ENCODE results near the gene TRIM37. TPM values are rescaled to one million over a fixed set of nuclear protein-coding genes. Genes with fewer than 3 reads are reported as not detected.

The TRIM37 gene
- total and polyA plus RNA-seq, 10 donors: 6.2 to 28.1 (median 16.9) TPM

DNA sequence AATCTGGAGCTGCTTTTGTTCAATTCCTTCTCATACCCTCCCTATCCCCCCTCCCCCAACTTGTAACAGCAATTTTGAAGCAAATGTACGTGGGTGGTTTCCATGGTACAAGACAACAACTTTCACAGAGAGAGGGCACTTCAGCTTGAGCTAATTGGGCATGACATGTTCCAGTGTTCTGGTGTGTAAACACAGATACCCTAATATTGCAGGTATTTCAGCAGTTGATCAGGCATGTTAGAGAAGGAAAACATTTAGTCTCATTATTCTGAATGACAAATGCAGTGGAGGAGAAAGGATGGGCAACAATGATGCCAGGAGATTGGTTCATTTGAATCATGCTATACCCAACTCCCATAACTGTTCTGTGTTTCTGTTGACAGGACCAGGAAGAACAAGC, 137.5 kb downstream of the TRIM37 start:
- Histone ChIP-seq H3K4me1 (no peaks in the 10 kb centered on the region), H3K9me3 (no peaks in the 10 kb centered on the region), H3K27ac (no peak overlapping the region), H3K4me3 (no peak overlapping the region), H3K27me3 (replicated peaks in 1 of 7) (no peaks in the 10 kb centered on the region), H3K36me3 (no peaks in the 10 kb centered on the region)
- intact Hi-C loops (cut with DNase I; ENCODE audit: low total_unique reads): no loop called here
- 41 to 67% (median 44%) methylated on average over 1 of the region's 1 CpG for WGBS, 5 donors
- DNase-seq: no peak
- TF ChIP-seq, protein P1, sequence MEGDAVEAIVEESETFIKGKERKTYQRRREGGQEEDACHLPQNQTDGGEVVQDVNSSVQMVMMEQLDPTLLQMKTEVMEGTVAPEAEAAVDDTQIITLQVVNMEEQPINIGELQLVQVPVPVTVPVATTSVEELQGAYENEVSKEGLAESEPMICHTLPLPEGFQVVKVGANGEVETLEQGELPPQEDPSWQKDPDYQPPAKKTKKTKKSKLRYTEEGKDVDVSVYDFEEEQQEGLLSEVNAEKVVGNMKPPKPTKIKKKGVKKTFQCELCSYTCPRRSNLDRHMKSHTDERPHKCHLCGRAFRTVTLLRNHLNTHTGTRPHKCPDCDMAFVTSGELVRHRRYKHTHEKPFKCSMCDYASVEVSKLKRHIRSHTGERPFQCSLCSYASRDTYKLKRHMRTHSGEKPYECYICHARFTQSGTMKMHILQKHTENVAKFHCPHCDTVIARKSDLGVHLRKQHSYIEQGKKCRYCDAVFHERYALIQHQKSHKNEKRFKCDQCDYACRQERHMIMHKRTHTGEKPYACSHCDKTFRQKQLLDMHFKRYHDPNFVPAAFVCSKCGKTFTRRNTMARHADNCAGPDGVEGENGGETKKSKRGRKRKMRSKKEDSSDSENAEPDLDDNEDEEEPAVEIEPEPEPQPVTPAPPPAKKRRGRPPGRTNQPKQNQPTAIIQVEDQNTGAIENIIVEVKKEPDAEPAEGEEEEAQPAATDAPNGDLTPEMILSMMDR (IDR thresholded peaks at IDR 0.05 in 8 of 11, conservative IDR thresholded peaks at IDR 0.05 in 3 of 11): no peak
- TF ChIP-seq POLR2A (IDR thresholded peaks at IDR 0.05) (no peak), POLR2AphosphoS5 (IDR thresholded peaks at IDR 0.05) (no peak)

DNA sequence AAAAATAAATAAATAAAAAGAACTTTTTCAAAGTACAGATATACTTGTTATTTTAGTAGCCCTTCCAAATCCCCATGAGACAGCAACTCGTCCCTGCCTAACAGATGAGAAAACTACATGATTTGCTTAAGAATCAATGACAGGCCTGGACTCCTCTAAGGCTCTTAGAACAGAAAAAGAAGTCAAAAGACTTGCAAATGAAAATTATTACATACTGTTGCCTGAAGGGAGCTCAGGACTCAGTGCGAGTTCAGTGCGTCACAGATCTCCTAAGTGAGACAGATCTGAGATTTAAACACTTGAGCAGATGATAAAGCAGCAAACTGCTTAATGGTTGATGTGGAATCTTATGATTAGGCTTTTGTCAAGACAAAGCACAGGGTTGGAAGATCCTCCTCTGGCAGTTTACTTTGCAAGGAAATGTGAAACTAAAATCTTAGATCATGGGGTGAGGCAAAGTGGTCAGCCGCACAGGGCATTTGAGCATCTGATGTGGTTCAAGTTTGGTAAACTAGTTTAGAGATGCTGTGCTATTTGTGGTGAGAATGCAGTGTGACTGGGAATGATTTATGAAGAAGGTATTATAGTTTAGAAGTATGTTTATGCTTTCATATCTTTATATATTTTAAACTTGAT, 138.1 kb downstream of the TRIM37 start:
- intact Hi-C loops (cut with DNase I; ENCODE audit: low total_unique reads): no loop called here
- Histone ChIP-seq H3K27ac (no peak overlapping the region), H3K4me3 (no peak overlapping the region), H3K4me1 (no peaks in the 10 kb centered on the region), H3K9me3 (no peaks in the 10 kb centered on the region), H3K27me3 (replicated peaks in 1 of 7) (no peaks in the 10 kb centered on the region), H3K36me3 (no peaks in the 10 kb centered on the region)
- TF ChIP-seq, protein P1 (IDR thresholded peaks at IDR 0.05 in 8 of 11, conservative IDR thresholded peaks at IDR 0.05 in 3 of 11): no peak
- no peak for TF ChIP-seq POLR2AphosphoS5 (IDR thresholded peaks at IDR 0.05)
- TF ChIP-seq POLR2A (IDR thresholded peaks at IDR 0.05): no peak
- WGBS, 5 donors: 79 to 87% (median 80%) methylated on average over 4 of the region's 4 CpGs
- no peak for DNase-seq

DNA sequence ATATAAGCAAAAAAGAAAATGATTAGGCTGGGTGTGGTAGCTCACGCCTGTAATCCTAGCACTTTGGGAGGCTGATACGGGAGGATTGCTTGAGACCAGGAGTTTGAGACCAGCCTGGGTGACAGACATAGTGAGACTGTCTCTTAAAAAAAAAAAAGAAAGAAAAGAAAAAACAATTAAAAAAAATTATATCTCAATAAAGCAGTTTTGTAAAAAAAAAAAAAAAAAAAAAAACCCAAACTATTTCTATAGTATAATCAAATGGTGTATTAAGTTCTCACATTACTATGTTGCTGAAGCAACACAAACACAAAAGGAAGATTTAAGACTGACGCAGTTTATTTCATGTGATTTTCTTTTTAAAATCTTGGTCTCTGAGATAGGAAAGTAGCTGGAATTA, 140.5 kb downstream of the TRIM37 start:
- Histone ChIP-seq H3K27me3 (replicated peaks in 1 of 7) (no peaks in the 10 kb centered on the region), H3K36me3 (no peaks in the 10 kb centered on the region), H3K4me3 (no peak overlapping the region), H3K9me3 (no peaks in the 10 kb centered on the region), H3K27ac (no peak overlapping the region), H3K4me1 (no peaks in the 10 kb centered on the region)
- intact Hi-C loops (cut with DNase I; ENCODE audit: low total_unique reads): no loop called here
- DNase-seq: no peak
- 95 to 98% (median 97%) methylated on average over 3 of the region's 3 CpGs for WGBS, 5 donors
- TF ChIP-seq POLR2AphosphoS5 (IDR thresholded peaks at IDR 0.05): no peak
- no peak for TF ChIP-seq POLR2A (IDR thresholded peaks at IDR 0.05)
- TF ChIP-seq, protein P1 (IDR thresholded peaks at IDR 0.05 in 8 of 11, conservative IDR thresholded peaks at IDR 0.05 in 3 of 11): no peak

DNA sequence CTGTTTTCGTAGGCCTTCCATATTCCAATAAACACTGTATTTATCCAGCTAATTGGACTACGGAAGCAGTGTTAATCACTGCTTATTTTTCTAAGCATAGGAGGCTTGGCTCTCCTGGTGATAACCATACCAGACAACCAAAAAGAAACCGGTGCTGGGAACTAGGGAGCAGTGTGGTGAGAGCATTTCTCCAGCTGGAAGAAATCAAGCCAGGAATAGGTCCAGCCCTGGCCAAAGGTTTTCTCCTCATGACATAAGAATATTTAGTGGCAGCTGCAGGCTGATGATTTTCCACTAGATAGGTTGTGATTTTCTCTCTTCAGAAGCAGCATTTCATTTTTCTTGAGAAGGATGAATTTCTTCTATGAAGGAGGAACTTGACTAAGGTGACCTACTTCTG, 141.5 kb downstream of the TRIM37 start:
- Histone ChIP-seq H3K36me3 (no peaks in the 10 kb centered on the region), H3K27me3 (replicated peaks in 1 of 7) (no peaks in the 10 kb centered on the region), H3K9me3 (no peaks in the 10 kb centered on the region), H3K4me3 (no peak overlapping the region), H3K4me1 (no peaks in the 10 kb centered on the region), H3K27ac (no peak overlapping the region)
- TF ChIP-seq, protein P1 (IDR thresholded peaks at IDR 0.05 in 8 of 11, conservative IDR thresholded peaks at IDR 0.05 in 3 of 11): no peak
- TF ChIP-seq POLR2AphosphoS5 (IDR thresholded peaks at IDR 0.05) (no peak), POLR2A (IDR thresholded peaks at IDR 0.05) (no peak)
- no peak for DNase-seq
- intact Hi-C loops (cut with DNase I; ENCODE audit: low total_unique reads): no loop called here
- WGBS, 5 donors: 80 to 94% (median 90%) methylated on average over 3 of the region's 3 CpGs

All from spleen (tissue), 11 donors.